GM13977 (cell line): ENCODE data around the gene CBFA2T3.

Experiments
- DNase-seq: peaks from one replicate; pipeline ENCODE4 v3.0.0; 2012; ENCODE audit warnings: low spot score
- CTCF ChIP-seq: IDR thresholded peaks from 2 replicates; pipeline ENCODE4 v1.5.1; 2012; ENCODE audit warnings: mild to moderate bottlenecking, control low read depth; ENCODE audit not compliant: insufficient read depth; ENCODE audit errors: extremely low read depth, missing control alignments
- in situ Hi-C: fragments of 300-500 bp; cut with MboI; formaldehyde crosslinking; loops from one replicate; pipeline ENCODE4 v1.12.0; 2022; ENCODE audit warnings: low sequenced_read_pairs, low pct_unique_long_range_greater_than_20kb, mixed read lengths, inconsistent platforms; ENCODE audit not compliant: unreplicated experiment

Gene CBFA2T3

GRCh38 chr16:88983771-88984687 lies 7.0 kb upstream of the CBFA2T3 start:
- no peak for TF ChIP-seq CTCF
- DNase-seq, result peak; percentile 84
- in situ Hi-C loops, result no loop called here

GRCh38 chr16:88983165-88983564 lies 6.2 kb upstream of the CBFA2T3 start:
- TF ChIP-seq CTCF, result no peak
- in situ Hi-C loops, result no loop called here
- no peak for DNase-seq

GRCh38 chr16:88982286-88983084 lies 5.5 kb upstream of the CBFA2T3 start:
- in situ Hi-C loops, result no loop called here
- no peak for TF ChIP-seq CTCF
- no peak for DNase-seq

GRCh38 chr16:88979353-88980015 lies 2.5 kb upstream of the CBFA2T3 start:
- no peak for TF ChIP-seq CTCF
- in situ Hi-C loops, result no loop called here
- no peak for DNase-seq

- in situ Hi-C loops, result no loop called here
- DNase-seq, result peak; percentile 85
- no peak for TF ChIP-seq CTCF
Observed at GRCh38 chr16:88978608-88979346, 1.8 kb upstream of the CBFA2T3 start.
